ENCODE measurements around the gene HLA-DMA. TPM values are rescaled to one million over a fixed set of nuclear protein-coding genes. Genes with fewer than 3 reads are reported as not detected.

The HLA-DMA gene
- polyA plus RNA-seq, 3 donors = 434 to 526 (median 515) TPM

DNA sequence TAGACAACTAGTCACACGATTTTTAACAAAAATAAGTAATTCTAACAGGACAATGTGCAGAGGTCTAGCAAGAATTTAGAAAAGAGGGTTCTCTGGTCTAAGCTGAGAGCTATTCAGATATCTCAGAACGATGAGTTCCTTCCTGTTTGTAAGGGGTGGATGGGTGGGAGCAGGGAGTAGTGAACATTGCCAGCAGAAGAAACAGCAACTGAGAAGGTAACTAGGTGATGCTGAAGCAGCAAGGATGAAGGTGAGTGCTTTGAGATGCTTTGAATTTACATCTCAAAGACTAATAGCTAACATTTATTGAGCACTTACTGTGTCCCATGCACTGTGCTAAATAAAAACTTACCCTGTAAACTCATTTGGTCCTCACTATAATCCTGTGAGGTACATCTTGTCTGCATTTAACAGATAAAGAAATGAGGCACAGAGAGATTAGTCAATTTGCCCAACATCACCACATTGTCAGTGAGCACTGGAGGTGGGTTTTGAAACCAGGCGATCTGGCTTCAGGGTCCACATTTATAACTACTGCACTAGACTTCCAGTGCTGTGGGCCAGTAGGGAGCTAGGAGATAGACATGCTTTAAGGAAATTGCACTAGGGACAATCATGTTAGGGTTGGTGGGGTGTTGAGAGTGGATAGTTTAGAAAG is 31.2 kb upstream of the HLA-DMA start:
- Mint-ChIP-seq H3K27me3 (ENCODE audit: low read depth in 3 of 3) (peaks cover 0 to 2% (median 0%) of the 10 kb centered on the region in 3 donors), H3K4me1 (peaks cover 24% of the 10 kb centered on the region), H3K27ac (peak overlapping the region in 6 of 7 donors; percentile 7 to 69 (median 49)), H3K4me3 (no peak overlapping the region), H3K9me3 (no peaks in the 10 kb centered on the region), H3K36me3 (peaks cover 29 to 43% of the 10 kb centered on the region in 2 donors)
- no peak for DNase-seq
- H3K9me3 ChIP-seq (replicated peaks in 1 of 2; ENCODE audit: control insufficient read depth in 1 of 2, insufficient read depth in 1 of 2, low read length in 2 of 2) = no peaks in the 10 kb centered on the region
- TF ChIP-seq, protein P1, sequence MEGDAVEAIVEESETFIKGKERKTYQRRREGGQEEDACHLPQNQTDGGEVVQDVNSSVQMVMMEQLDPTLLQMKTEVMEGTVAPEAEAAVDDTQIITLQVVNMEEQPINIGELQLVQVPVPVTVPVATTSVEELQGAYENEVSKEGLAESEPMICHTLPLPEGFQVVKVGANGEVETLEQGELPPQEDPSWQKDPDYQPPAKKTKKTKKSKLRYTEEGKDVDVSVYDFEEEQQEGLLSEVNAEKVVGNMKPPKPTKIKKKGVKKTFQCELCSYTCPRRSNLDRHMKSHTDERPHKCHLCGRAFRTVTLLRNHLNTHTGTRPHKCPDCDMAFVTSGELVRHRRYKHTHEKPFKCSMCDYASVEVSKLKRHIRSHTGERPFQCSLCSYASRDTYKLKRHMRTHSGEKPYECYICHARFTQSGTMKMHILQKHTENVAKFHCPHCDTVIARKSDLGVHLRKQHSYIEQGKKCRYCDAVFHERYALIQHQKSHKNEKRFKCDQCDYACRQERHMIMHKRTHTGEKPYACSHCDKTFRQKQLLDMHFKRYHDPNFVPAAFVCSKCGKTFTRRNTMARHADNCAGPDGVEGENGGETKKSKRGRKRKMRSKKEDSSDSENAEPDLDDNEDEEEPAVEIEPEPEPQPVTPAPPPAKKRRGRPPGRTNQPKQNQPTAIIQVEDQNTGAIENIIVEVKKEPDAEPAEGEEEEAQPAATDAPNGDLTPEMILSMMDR (IDR thresholded peaks at IDR 0.05) = no peak
- no peak overlapping the region for H2AFZ ChIP-seq (ENCODE audit: insufficient read depth, low read depth, low read length, poor library complexity, severe bottlenecking)
- H3K4me2 ChIP-seq (replicated peaks; ENCODE audit: extremely low read depth, low read length, poor library complexity, severe bottlenecking) = no peak overlapping the region
- H3K79me2 ChIP-seq (ENCODE audit: insufficient read depth, low read length) = peaks cover 6% of the 10 kb centered on the region
- H3K4me1 ChIP-seq (ENCODE audit: control insufficient read depth in 1 of 2, insufficient read depth in 2 of 2, low read length in 2 of 2) = no peaks in the 10 kb centered on the region
- peaks cover 57% of the 10 kb centered on the region for H4K20me1 ChIP-seq (ENCODE audit: insufficient read depth, low read length)
- H3K4me3 ChIP-seq (replicated peaks in 1 of 3; ENCODE audit: low read depth in 2 of 3, low read length in 3 of 3) = no peak overlapping the region
- H3K27ac ChIP-seq (ENCODE audit: low read depth in 1 of 2, low read length in 2 of 2) = peak overlapping the region in 1 of 2 donors; percentile 20
- no peak overlapping the region for H3K9ac ChIP-seq (ENCODE audit: insufficient read depth, low read length, poor library complexity, severe bottlenecking)
- 25% methylated on average over 1 of the region's 3 CpGs for WGBS (ENCODE audit: insufficient coverage)
- intact Hi-C loops (cut with micrococcal nuclease) = loop anchor here (1.0 to 2.0 kb wide), 2 partner anchors 99 kb away; no protein-coding TSS in a partner anchor
- peaks cover 30 to 40% of the 10 kb centered on the region in 2 donors for H3K36me3 ChIP-seq (replicated peaks in 1 of 2; ENCODE audit: control insufficient read depth in 1 of 2, insufficient read depth in 2 of 2, low read length in 2 of 2)
- no peaks in the 10 kb centered on the region for H3K27me3 ChIP-seq (ENCODE audit: control insufficient read depth in 2 of 2, insufficient read depth in 2 of 2, low read length in 2 of 2)

DNA sequence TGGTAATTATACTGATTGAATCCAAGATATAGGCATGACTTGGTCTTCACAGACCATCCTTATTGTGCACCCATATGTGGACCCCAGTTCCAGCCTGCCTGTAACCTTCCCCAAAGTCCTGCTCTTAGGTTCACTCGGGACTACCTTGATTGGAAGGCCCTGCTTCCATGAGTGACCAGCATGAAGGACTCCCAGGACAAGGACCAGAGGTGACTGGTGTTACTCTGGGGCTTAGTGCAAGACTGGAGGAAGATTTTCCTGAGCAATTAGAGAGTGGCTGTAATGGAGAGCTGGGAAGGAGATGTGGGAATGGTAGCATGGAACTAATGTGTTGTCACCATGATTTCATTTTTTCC is 30.6 kb upstream of the HLA-DMA start:
- H3K4me3 ChIP-seq (replicated peaks in 1 of 3; ENCODE audit: low read depth in 2 of 3, low read length in 3 of 3) = no peak overlapping the region
- Mint-ChIP-seq H3K27ac (peak overlapping the region in 4 of 7 donors; percentile 22 to 87 (median 54)), H3K4me3 (no peak overlapping the region), H3K9me3 (no peaks in the 10 kb centered on the region), H3K27me3 (ENCODE audit: low read depth in 3 of 3) (peaks cover 0 to 2% (median 0%) of the 10 kb centered on the region in 3 donors), H3K36me3 (peaks cover 35 to 49% of the 10 kb centered on the region in 2 donors), H3K4me1 (peaks cover 26% of the 10 kb centered on the region)
- intact Hi-C loops (cut with micrococcal nuclease) = no loop called here
- TF ChIP-seq, protein P1 (IDR thresholded peaks at IDR 0.05) = no peak
- H3K4me2 ChIP-seq (replicated peaks; ENCODE audit: extremely low read depth, low read length, poor library complexity, severe bottlenecking) = no peak overlapping the region
- peaks cover 10% of the 10 kb centered on the region for H3K79me2 ChIP-seq (ENCODE audit: insufficient read depth, low read length)
- H3K36me3 ChIP-seq (replicated peaks in 1 of 2; ENCODE audit: control insufficient read depth in 1 of 2, insufficient read depth in 2 of 2, low read length in 2 of 2) = peaks cover 36 to 46% of the 10 kb centered on the region in 2 donors
- H3K9ac ChIP-seq (ENCODE audit: insufficient read depth, low read length, poor library complexity, severe bottlenecking) = no peak overlapping the region
- H3K4me1 ChIP-seq (ENCODE audit: control insufficient read depth in 1 of 2, insufficient read depth in 2 of 2, low read length in 2 of 2) = peaks cover 0 to under 1% of the 10 kb centered on the region in 2 donors
- H4K20me1 ChIP-seq (ENCODE audit: insufficient read depth, low read length) = peaks cover 63% of the 10 kb centered on the region
- H3K27ac ChIP-seq (ENCODE audit: low read depth in 1 of 2, low read length in 2 of 2) = peak overlapping the region in 1 of 2 donors; percentile 20
- no peak for DNase-seq
- WGBS (ENCODE audit: insufficient coverage) = 100% methylated on average over 1 of the region's 1 CpG
- no peaks in the 10 kb centered on the region for H3K27me3 ChIP-seq (ENCODE audit: control insufficient read depth in 2 of 2, insufficient read depth in 2 of 2, low read length in 2 of 2)
- no peak overlapping the region for H2AFZ ChIP-seq (ENCODE audit: insufficient read depth, low read depth, low read length, poor library complexity, severe bottlenecking)
- no peaks in the 10 kb centered on the region for H3K9me3 ChIP-seq (replicated peaks in 1 of 2; ENCODE audit: control insufficient read depth in 1 of 2, insufficient read depth in 1 of 2, low read length in 2 of 2)

All from CD14-positive monocyte (primary cell).